Osteoblast (primary cell): ENCODE results near the gene SLC27A5. TPM values are rescaled to one million over a fixed set of nuclear protein-coding genes. Genes with fewer than 3 reads are reported as not detected.

Source experiments
- DNase-seq: peaks from one replicate; pipeline ENCODE4 v3.0.0; 2011; ENCODE audit warnings: low spot score, mixed read lengths; ENCODE audit not compliant: insufficient read length; ENCODE audit errors: missing footprints
- H2AFZ ChIP-seq: 2 replicates; pipeline ENCODE4 v1.6.0; 2011; ENCODE audit warnings: mild to moderate bottlenecking, low read length
- H3K27ac ChIP-seq: 2 replicates; pipeline ENCODE4 v1.5.1; 2011; ENCODE audit warnings: mild to moderate bottlenecking, low read depth, low read length, moderate library complexity
- H3K27me3 ChIP-seq: 2 replicates; pipeline ENCODE4 v1.6.0; 2012; ENCODE audit warnings: mild to moderate bottlenecking, control low read depth, inconsistent platforms, low read length, moderate library complexity; ENCODE audit not compliant: insufficient read depth
- H3K36me3 ChIP-seq: 2 replicates; pipeline ENCODE4 v1.5.1; 2011; ENCODE audit warnings: mild to moderate bottlenecking, low read length, control low read depth, moderate library complexity; ENCODE audit not compliant: insufficient read depth
- H3K4me1 ChIP-seq: 2 replicates; pipeline ENCODE4 v1.5.1; 2011; ENCODE audit warnings: mild to moderate bottlenecking, low read length, control low read depth, moderate library complexity; ENCODE audit not compliant: insufficient read depth
- H3K4me2 ChIP-seq: 2 replicates; pipeline ENCODE4 v1.6.0; 2011; ENCODE audit warnings: mild to moderate bottlenecking, low read length; ENCODE audit not compliant: insufficient read depth
- H3K4me3 ChIP-seq: fragments of 200-600 bp; sonication (generic); 3 replicates; pipeline ENCODE4 v1.5.1; 2012; ENCODE audit warnings: mild to moderate bottlenecking, low read length, inconsistent platforms; ENCODE audit not compliant: insufficient read depth
- H3K79me2 ChIP-seq: 2 replicates; pipeline ENCODE4 v1.6.0; 2012; ENCODE audit warnings: mild to moderate bottlenecking, low read length, control low read depth, inconsistent platforms; ENCODE audit not compliant: insufficient read depth
- H3K9me3 ChIP-seq: 2 replicates; pipeline ENCODE4 v1.5.1; 2011; ENCODE audit warnings: low read depth, low read length, control low read depth
- H4K20me1 ChIP-seq: 2 replicates; pipeline ENCODE4 v1.6.0; 2012; ENCODE audit warnings: mild to moderate bottlenecking, low read length, control low read depth; ENCODE audit not compliant: insufficient read depth
- total RNA-seq: library from RNA; depleted of rRNA; stranded (reverse); fragments of >200 nt; gene quantifications from 2 replicates; pipeline ENCODE4 v1.2.3, GENCODE V29; 2012
- TF ChIP-seq, protein P1 (sequence below): IDR thresholded peaks from 2 replicates; pipeline ENCODE4 v1.5.1; 2011; ENCODE audit warnings: mild to moderate bottlenecking, low read depth, low read length, moderate library complexity; ENCODE audit errors: extremely low read depth

SLC27A5 gene
- total RNA-seq, 1 donor, result 6.5 TPM

DNA sequence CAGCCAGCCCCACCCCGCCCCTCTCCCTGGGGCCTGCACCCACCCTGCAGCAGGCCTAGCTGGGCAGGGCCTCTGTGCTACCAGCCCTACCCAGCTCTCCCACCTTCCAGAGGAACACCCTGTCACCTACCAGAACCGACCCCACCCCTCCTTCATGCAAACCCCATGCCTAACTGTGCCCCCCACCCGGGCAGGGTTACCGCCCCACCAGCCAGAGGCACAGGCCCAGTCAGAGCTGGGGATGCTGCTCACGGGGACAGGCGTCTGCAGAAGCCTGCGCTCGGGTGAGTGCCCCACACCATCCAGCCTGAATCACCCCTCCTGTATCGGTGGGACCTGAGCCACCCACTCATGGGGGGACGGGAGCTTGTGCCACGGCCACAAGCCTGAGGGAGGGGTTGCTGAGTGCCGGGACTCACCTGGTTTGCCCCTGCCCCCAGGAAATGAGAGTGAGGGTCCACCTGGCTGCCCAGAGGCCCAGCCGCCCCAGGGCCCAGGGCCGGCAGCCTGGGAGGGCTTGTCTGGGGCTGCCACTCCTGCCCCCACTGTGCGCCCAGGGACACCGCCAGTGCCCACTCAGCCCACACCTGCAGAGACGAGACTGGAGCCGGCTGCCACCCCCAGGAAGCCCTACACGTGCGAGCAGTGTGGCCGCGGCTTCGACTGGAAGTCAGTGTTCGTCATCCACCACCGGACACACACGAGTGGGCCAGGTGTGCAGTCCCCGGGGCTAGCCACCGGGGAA, 31.9 kb downstream of the SLC27A5 start:
- Histone ChIP-seq H3K9me3 (no peaks in the 10 kb centered on the region), H3K79me2 (no peaks in the 10 kb centered on the region), H4K20me1 (no peaks in the 10 kb centered on the region), H3K4me1 (peaks cover 9% of the 10 kb centered on the region), H3K4me3 (no peak overlapping the region), H3K4me2 (no peak overlapping the region), H3K36me3 (no peaks in the 10 kb centered on the region), H3K27ac (no peak overlapping the region), H3K27me3 (no peaks in the 10 kb centered on the region), H2AFZ (no peak overlapping the region)
- DNase-seq, result peak; percentile 58
- TF ChIP-seq, protein P1, sequence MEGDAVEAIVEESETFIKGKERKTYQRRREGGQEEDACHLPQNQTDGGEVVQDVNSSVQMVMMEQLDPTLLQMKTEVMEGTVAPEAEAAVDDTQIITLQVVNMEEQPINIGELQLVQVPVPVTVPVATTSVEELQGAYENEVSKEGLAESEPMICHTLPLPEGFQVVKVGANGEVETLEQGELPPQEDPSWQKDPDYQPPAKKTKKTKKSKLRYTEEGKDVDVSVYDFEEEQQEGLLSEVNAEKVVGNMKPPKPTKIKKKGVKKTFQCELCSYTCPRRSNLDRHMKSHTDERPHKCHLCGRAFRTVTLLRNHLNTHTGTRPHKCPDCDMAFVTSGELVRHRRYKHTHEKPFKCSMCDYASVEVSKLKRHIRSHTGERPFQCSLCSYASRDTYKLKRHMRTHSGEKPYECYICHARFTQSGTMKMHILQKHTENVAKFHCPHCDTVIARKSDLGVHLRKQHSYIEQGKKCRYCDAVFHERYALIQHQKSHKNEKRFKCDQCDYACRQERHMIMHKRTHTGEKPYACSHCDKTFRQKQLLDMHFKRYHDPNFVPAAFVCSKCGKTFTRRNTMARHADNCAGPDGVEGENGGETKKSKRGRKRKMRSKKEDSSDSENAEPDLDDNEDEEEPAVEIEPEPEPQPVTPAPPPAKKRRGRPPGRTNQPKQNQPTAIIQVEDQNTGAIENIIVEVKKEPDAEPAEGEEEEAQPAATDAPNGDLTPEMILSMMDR, result no peak

DNA sequence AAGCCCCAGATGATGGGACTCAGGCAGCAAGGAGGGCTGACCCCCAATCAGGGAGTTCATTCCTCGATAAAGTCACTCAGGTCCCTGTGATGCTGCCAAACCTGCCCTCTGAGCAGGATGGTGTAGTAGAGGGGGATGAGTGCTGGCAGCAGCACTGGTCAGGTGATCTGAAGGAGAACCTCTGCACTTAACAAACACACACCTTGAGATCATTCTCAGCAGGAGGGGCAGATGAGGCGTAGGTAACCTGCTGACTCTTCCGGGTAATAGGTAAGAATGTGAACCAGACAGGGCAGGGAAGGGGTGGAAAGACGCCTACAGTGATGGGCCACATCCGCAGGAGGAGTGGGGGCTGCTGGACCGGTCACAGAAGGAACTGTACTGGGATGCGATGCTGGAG, 32.5 kb downstream of the SLC27A5 start:
- Histone ChIP-seq H3K4me3 (no peak overlapping the region), H3K36me3 (no peaks in the 10 kb centered on the region), H3K9me3 (no peaks in the 10 kb centered on the region), H2AFZ (no peak overlapping the region), H3K4me1 (peaks cover 15% of the 10 kb centered on the region), H3K79me2 (no peaks in the 10 kb centered on the region), H3K4me2 (no peak overlapping the region), H3K27ac (no peak overlapping the region), H4K20me1 (no peaks in the 10 kb centered on the region), H3K27me3 (no peaks in the 10 kb centered on the region)
- DNase-seq, result peak; percentile 64
- TF ChIP-seq, protein P1, result no peak

DNA sequence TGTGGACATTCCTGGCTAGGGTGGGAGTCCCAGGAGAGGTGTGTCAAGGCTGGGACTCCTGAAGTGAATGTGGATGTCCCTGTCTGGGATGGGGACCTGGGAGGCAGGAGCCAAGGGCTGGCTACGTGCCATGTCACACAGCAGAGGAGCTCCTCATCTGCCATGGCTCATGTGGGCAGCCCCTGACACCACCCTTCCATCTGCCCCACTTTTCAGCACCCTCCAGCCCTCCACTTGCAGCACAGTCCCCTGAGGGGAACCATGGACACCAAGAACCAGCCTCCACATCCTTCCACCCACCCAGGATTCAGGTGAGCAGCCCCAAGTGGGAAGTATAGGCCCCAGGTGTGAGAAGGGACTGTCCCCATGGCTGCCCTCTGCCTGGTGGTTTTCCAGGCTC, 33.9 kb downstream of the SLC27A5 start:
- no peak overlapping the region for H3K27ac ChIP-seq
- no peaks in the 10 kb centered on the region for H3K9me3 ChIP-seq
- no peaks in the 10 kb centered on the region for H3K79me2 ChIP-seq
- no peak for DNase-seq
- no peaks in the 10 kb centered on the region for H3K27me3 ChIP-seq
- no peak overlapping the region for H3K4me3 ChIP-seq
- peaks cover 2% of the 10 kb centered on the region for H3K36me3 ChIP-seq
- no peak overlapping the region for H2AFZ ChIP-seq
- H3K4me1 ChIP-seq, result peaks cover 18% of the 10 kb centered on the region
- no peak overlapping the region for H3K4me2 ChIP-seq
- TF ChIP-seq, protein P1, result no peak
- H4K20me1 ChIP-seq, result no peaks in the 10 kb centered on the region

DNA sequence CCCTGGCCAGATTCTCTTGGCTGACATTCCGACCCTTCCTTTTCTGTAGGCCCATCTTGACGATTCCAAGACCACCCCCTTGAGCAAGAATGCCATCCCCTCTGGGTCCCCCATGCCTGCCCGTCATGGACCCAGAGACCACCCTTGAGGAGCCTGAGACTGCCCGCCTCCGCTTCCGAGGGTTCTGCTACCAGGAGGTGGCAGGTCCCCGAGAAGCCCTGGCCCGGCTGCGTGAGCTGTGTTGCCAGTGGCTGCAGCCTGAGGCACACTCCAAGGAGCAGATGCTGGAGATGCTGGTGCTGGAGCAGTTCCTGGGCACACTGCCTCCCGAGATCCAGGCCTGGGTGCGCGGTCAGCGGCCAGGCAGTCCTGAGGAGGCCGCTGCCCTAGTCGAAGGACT, 34.7 kb downstream of the SLC27A5 start:
- no peaks in the 10 kb centered on the region for H3K9me3 ChIP-seq

More for the DNA sequence above, 34.7 kb downstream of the SLC27A5 start:
- peak overlapping the region; percentile 85 for H2AFZ ChIP-seq
- H4K20me1 ChIP-seq, result peaks cover 2% of the 10 kb centered on the region
- no peak for DNase-seq
- H3K36me3 ChIP-seq, result peaks cover 10% of the 10 kb centered on the region
- peak overlapping the region; percentile 96 for H3K27ac ChIP-seq
- H3K4me2 ChIP-seq, result peak overlapping the region; percentile 95
- H3K4me3 ChIP-seq, result peak overlapping the region; percentile 80
- H3K4me1 ChIP-seq, result peaks cover 18% of the 10 kb centered on the region
- no peaks in the 10 kb centered on the region for H3K79me2 ChIP-seq
- H3K27me3 ChIP-seq, result no peaks in the 10 kb centered on the region
- TF ChIP-seq, protein P1, result no peak
